GM18507 (cell line): ENCODE results near the gene VEGFB.

ENCODE experiments used
- DNase-seq: peaks from one replicate; pipeline ENCODE4 v3.0.0; 2011; ENCODE audit warnings: low read depth; ENCODE audit not compliant: insufficient read length; ENCODE audit errors: extremely low spot score
- FAIRE-seq: peaks from 2 replicates; lab custom pipeline; 2011; peaks lifted over from hg19 to GRCh38; lab: Jason Lieb, UNC

The VEGFB gene

GRCh38 chr11:64255135-64256128 is 21.0 kb downstream of the VEGFB start:
- no peak for FAIRE-seq
- no peak for DNase-seq

GRCh38 chr11:64256300-64256699 is 21.9 kb downstream of the VEGFB start:
- no peak for FAIRE-seq

DNA sequence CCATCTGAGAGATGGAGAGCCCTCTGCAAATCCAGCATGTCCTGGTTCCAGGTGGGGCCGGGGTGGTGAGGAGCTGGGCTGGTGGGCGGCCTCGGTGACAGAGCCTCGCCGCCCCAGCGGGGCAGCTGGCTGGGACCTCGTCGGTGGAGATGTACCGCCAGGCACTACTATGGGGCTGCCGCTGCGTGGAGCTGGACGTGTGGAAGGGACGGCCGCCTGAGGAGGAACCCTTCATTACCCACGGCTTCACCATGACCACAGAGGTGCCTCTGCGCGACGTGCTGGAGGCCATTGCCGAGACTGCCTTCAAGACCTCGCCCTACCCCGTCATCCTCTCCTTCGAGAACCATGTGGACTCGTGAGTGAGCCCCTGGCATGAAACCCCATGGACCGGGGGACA is 24.0 kb downstream of the VEGFB start:
- FAIRE-seq: no peak
- no peak for DNase-seq

More at GRCh38 chr11:64256300-64256699, 21.9 kb downstream of the VEGFB start:
- DNase-seq: no peak

DNA sequence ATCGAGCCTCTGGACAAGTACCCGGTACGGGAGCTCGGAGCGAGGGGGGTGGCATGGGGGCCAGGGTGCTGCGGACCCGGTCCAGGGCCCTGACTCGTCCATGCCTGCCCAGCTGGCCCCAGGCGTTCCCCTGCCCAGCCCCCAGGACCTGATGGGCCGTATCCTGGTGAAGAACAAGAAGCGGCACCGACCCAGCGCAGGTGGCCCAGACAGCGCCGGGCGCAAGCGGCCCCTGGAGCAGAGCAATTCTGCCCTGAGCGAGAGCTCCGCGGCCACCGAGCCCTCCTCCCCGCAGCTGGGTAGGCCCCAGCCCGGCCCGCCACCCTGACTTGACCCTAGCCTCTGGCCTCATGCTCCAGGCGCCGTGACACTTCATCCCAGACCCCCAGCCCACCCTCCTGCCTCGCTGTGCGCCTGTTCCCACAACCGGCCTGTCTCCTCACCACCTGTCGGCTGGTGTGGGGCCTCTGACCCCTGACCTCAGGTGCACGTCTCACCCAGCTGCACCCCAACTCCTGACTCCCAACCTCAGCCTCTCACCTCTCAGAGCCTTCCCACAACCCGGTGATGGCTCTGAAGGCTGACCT is 24.7 kb downstream of the VEGFB start:
- no peak for DNase-seq
- FAIRE-seq: no peak

- DNase-seq (no peak), FAIRE-seq (peak; percentile 62)
Observed at GRCh38 chr11:64259533-64260067, 25.2 kb downstream of the VEGFB start.

- DNase-seq: no peak
- no peak for FAIRE-seq
Observed at GRCh38 chr11:64260147-64260708, 25.8 kb downstream of the VEGFB start.

GRCh38 chr11:64261556-64262080 is 27.2 kb downstream of the VEGFB start:
- DNase-seq: no peak
- no peak for FAIRE-seq

DNA sequence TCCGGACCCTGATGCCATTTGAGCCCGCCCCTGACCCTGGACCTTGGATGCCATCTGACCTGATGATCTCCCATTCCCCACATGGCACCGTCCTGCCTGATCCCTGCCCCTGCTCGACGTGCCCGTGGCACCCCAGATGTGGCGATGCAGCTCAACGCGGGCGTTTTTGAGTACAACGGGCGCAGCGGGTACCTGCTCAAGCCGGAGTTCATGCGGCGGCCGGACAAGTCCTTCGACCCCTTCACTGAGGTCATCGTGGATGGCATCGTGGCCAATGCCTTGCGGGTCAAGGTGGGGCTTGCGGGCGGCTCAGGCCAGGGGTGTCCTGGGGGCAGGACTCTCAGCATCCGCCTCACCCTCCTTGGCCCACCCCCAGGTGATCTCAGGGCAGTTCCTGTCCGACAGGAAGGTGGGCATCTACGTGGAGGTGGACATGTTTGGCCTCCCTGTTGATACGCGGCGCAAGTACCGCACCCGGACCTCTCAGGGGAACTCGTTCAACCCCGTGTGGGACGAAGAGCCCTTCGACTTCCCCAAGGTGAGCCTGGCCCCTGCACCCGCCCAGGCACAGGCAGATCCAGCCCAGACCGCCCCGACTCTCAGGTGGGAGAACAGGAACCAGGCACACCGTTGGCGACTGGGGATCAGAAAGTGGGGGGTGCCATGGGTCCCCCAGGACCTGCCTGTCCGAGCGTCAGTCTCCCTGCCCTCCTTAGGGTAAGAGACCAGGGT is 28.1 kb downstream of the VEGFB start:
- DNase-seq (no peak), FAIRE-seq (no peak)

DNA sequence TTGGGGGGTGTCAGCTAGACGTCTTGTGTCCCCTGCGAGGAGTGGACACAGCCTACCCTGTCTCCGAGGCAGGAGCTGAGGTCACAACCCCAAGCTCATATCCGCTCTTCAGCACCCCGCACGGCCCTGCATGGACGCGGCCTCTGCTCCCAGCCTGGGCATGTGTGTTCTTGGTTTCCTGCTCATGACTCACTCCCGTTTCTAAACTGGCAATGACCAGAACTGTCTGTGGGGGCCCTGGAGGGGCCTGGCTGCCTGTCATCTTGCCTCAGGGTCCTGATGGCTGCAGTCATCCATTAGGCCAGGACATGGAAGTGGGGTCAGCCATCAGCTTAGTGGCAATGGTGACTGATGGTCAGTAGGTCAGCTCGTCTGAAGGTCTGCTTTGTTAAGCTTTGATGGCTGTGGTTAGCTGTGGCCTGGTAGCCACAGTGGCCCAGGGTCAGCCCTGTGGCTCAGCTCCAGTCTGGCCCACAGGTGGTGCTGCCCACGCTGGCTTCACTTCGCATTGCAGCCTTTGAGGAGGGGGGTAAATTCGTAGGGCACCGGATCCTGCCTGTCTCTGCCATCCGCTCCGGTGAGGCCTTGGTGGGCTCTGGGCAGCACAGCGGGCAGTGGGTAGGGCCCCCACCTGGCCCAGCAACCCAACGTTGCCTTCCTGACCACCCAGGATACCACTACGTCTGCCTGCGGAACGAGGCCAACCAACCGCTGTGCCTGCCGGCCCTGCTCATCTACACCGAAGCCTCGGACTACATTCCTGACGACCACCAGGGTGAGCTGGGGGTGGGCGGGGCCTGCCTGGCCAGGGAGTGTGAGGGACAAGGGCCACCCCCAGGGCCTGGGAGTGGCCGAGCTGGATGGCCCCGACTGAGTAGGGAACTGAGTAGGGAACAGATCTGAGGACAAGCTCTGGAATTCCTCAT is 28.9 kb downstream of the VEGFB start:
- no peak for FAIRE-seq

GRCh38 chr11:64263947-64264317 is 29.5 kb downstream of the VEGFB start:
- FAIRE-seq (no peak), DNase-seq (no peak)

More for the DNA sequence above, 28.9 kb downstream of the VEGFB start:
- DNase-seq: no peak

- no peak for FAIRE-seq
- DNase-seq: no peak
Observed at GRCh38 chr11:64264371-64264852, 30.0 kb downstream of the VEGFB start.

DNA sequence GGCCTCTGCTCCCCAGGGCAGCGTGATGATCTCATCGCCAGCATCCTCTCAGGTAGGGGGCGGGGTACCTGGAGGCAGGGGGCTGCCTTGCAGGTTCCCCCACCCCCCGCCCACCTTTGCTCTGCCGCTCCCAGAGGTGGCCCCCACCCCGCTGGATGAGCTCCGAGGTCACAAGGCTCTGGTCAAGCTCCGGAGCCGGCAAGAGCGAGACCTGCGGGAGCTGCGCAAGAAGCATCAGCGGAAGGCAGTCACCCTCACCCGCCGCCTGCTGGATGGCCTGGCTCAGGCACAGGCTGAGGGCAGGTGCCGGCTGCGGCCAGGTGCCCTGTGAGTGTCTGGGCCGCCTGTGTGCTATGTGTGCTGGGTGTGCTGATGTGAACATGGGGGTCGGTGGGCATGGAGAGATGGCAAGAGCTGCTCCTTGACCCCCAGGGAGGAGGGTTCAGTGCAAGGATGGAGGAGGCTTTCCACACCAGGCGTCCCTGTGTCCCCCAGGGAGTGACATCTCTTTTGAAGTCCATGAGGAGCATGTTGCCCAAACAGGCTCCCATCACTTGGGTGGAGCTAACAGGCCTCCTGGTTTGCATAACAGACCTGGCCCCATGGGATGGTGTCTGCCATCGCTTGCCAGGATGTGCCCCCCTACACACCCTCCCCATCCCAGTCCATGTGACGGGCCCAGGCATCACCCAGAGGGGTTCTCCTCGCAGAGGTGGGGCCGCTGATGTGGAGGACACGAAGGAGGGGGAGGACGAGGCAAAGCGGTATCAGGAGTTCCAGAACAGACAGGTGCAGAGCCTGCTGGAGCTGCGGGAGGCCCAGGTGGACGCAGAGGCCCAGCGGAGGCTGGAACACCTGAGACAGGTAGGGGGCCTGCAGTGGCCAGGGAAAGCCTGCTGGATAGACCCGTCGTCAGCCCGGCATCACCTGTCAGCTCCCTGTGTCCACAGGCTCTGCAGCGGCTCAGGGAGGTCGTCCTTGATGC is 31.1 kb downstream of the VEGFB start:
- DNase-seq: no peak
- FAIRE-seq: no peak

DNA sequence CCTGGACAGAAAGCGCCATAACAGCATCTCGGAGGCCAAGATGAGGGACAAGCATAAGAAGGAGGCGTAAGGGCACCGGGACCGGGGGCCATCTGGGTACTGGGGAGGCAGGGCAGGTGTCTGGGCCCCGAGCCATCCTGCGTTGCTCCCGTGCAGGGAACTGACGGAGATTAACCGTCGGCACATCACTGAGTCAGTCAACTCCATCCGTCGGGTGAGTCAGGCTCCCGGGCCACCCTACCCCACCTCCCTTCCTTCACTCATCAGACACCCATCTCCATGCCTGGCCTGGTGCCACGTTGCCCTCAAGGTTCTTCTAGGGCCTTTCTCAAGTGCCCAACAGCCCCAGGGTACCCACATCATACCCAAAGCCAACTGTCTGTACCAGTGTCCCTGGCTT is 32.0 kb downstream of the VEGFB start:
- DNase-seq (no peak), FAIRE-seq (no peak)

GRCh38 chr11:64267207-64267945 is 33.0 kb downstream of the VEGFB start:
- FAIRE-seq: no peak
- no peak for DNase-seq

DNA sequence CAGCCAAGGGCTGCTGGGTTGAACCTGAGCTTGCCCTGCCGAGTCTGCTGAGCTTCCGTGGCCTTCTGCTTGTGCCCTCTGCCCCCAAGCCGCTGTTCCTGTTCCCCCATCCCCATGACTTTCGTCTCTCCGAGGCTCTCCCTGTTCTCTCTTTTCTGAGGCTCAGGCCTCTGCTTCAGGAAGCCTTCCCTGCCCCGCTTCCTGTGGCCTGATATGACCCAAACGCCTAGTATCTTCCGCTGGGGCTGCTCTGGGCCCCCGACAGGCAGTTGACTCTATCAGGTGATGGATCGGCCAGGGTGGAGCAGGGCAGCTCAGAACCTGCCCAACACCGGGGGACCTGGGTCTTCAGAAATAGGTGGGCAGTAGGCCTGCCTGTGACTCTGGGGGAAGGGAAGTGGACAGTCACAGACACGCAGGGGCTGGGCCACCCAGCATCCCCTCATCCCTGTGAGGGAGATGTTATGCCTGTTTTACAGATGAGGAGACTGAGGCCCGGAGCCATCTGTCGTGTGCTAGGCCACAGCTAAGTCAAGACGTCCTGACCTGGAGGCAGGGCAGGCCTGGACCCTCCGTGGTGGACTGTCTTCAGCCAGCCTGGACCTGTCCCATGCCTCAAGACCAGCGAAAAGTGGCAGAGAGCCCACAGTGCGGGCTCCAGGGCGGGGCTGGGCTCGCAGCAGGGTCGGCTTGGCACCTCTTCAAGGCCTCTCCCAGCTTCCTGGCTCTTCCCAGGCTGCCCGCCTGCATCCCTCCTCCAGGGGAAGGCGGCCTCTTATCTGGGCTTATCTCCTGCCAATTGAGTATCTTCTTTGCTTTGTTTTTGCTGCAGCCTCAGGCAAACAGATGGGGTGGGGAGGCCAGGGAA is 33.9 kb downstream of the VEGFB start:
- DNase-seq (no peak), FAIRE-seq (no peak)
